ENCODE results near the gene STAT1.

Gene STAT1

GRCh38 chr2:191006297-191006696, 7.7 kb downstream of the STAT1 start:
- DNase-seq: no peak

- DNase-seq: no peak
Observed at GRCh38 chr2:191003405-191004309, 10.3 kb downstream of the STAT1 start.

- DNase-seq: no peak
Observed at GRCh38 chr2:191001624-191002023, 12.3 kb downstream of the STAT1 start.

GRCh38 chr2:191001032-191001431, 12.9 kb downstream of the STAT1 start:
- no peak for DNase-seq

GRCh38 chr2:190999949-191000665, 13.9 kb downstream of the STAT1 start:
- DNase-seq: no peak

- DNase-seq: no peak
Observed at GRCh38 chr2:190999058-190999457, 14.9 kb downstream of the STAT1 start.

- DNase-seq: no peak
Observed at GRCh38 chr2:190997526-190998113, 16.4 kb downstream of the STAT1 start.

GRCh38 chr2:190996947-190997346, 17.0 kb downstream of the STAT1 start:
- peak; percentile 77 to 85 (median 79) for DNase-seq

GRCh38 chr2:190996338-190996946, 17.5 kb downstream of the STAT1 start:
- DNase-seq: peak; percentile 40 to 48 (median 41)

GRCh38 chr2:190995315-190995714, 18.7 kb downstream of the STAT1 start:
- DNase-seq: peak; percentile 39 to 65 (median 43)

GRCh38 chr2:190994148-190994547, 19.8 kb downstream of the STAT1 start:
- DNase-seq: no peak

GRCh38 chr2:190993292-190993643, 20.7 kb downstream of the STAT1 start:
- DNase-seq: no peak

GRCh38 chr2:190990132-190990531, 23.8 kb downstream of the STAT1 start:
- DNase-seq: no peak

- DNase-seq: no peak
Observed at GRCh38 chr2:190988910-190989309, 25.1 kb downstream of the STAT1 start.

GRCh38 chr2:190987938-190988337, 26.0 kb downstream of the STAT1 start:
- DNase-seq: no peak

- no peak for DNase-seq
Observed at GRCh38 chr2:190987116-190987515, 26.9 kb downstream of the STAT1 start.

GRCh38 chr2:190986221-190986953, 27.6 kb downstream of the STAT1 start:
- DNase-seq: no peak

GRCh38 chr2:190984595-190984994, 29.4 kb downstream of the STAT1 start:
- DNase-seq: no peak

GRCh38 chr2:190982262-190983034, 31.5 kb downstream of the STAT1 start:
- DNase-seq: no peak

- no peak for DNase-seq
Observed at GRCh38 chr2:190981733-190982132, 32.2 kb downstream of the STAT1 start.

- no peak for DNase-seq
Observed at GRCh38 chr2:190981333-190981732, 32.6 kb downstream of the STAT1 start.

Measured in suppressor macrophage treated with lipopolysaccharide for 1 hour (primary cell).